GM19239 (cell line): ENCODE results near the gene ZNF219.
A peak's percentile ranks its signal among the peaks of the same experiment; 100 is the strongest.

Experiments used
- DNase-seq: peaks from one replicate; pipeline ENCODE4 v3.0.0; 2011; ENCODE audit warnings: low spot score; ENCODE audit not compliant: insufficient read length
- FAIRE-seq: peaks from 2 replicates; lab custom pipeline; 2011; peaks lifted over from hg19 to GRCh38; lab: Jason Lieb, UNC

The ZNF219 gene

DNA sequence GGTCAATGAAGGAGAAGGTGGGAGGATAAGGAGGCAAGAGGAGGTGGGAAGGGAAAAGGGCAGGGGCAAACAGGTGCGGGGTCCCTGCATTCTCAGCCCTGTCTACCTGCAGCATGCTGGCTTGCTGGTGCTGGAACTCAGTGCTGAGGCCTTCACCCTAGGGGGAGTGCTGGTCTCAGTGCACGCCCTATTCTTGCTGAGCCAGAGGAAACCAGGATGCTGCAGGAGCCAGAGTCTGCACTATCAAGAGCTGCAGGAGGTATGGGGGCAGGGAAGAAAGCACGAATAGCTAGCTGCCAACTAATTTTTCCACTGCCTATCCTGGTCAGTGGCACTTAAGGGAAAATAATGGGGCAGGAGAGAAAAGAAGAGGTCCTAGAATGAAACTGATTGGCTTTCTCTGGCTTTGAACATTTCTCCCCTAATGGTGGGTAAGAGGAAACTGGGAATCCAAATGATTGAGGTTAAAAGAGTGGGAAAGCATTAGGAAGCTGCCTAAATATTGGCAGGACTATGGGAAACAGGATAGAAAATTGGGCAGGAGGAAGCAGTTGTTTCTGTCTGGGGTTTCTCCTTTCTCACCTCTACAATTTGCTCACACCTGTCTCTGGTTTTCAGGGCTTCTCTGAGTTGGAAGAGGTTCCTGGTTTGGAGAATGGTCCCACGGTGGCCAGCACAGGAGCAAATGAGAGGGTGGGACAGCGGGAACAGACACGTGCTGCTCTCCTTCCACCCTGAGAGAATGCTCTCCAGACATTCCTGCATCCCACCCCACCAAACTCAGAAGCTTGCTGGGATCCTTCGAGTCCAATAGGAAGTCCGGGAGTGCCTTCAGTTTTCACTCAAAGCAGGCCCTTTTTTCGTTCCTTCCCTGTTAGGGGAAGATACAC, 4.3 kb upstream of the ZNF219 start:
- DNase-seq: peak; percentile 4
- FAIRE-seq: no peak

DNA sequence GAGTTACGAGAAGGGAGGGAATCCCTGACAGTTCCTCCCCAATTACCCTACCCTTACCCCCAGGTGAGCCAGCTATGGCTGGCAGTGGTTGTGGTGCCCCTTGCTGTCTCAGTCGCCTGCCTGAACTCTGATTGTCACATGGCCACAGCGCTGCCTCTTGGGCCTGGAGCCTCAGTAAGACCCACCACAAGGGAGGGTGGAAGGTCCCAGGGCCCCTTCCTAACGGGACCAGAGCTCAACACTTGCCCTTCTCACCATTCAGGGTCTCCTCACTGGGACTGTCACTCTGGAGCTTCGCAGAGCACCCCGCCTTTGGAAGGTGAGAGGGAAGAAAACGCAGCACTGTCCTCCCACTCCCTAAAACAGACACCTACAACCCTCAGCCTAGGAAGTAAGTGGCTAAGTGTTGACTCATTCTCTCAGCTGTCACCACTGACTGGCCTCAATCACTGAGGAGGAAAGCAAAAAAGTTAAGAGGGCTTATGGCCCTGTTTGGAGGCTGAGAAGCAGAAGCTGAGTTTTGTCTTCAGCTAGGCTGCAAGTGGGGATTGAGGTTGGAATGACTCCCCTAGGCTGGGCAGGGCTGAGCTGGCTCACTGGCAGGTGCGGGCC, 3.5 kb upstream of the ZNF219 start:
- DNase-seq (no peak), FAIRE-seq (no peak)

DNA sequence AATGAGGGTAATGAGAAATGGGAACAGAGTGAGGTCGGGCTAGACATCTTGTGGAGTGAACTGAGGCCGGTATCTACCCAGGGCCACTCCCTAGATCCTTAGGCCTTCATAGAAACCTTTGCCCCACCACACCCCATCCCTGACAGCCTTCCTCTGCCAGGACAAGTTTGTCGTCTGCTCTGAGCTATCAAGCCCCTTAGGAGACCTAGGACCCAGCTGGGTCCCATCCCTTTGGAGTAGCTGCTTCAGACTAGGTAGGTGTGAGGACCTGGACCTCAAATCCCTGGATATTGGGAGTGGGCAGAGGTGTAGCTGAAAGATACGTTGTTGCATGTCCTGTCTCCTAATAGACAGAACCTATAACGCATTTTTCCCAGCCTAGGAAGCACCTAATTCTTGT, 2.5 kb upstream of the ZNF219 start, which contains the start of gene TMEM253:
TSS of gene TMEM253 (plus strand) at position 136 of the 400 bp plus-strand sequence. CDS start 278 bp downstream, outside the sequence.
- DNase-seq (no peak), FAIRE-seq (no peak)

DNA sequence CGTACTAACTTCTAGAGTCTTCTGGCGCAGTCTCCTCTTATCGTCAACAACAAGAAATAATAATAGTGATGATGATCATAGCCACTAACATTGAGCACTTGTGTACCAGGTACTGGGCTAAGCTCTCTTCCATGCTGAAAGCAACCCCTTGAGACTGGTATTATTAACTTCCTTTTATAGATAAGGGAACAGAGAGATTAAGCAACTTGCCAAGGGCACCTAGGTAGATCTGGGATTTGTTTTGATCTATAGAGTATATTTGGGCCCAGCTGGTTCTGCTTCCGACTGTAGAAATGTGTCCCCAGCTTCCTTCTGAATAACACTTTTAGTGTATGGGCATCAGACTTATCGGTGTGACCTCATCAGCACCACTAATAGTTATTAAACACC, 1.1 kb upstream of the ZNF219 start:
- FAIRE-seq: no peak

DNA sequence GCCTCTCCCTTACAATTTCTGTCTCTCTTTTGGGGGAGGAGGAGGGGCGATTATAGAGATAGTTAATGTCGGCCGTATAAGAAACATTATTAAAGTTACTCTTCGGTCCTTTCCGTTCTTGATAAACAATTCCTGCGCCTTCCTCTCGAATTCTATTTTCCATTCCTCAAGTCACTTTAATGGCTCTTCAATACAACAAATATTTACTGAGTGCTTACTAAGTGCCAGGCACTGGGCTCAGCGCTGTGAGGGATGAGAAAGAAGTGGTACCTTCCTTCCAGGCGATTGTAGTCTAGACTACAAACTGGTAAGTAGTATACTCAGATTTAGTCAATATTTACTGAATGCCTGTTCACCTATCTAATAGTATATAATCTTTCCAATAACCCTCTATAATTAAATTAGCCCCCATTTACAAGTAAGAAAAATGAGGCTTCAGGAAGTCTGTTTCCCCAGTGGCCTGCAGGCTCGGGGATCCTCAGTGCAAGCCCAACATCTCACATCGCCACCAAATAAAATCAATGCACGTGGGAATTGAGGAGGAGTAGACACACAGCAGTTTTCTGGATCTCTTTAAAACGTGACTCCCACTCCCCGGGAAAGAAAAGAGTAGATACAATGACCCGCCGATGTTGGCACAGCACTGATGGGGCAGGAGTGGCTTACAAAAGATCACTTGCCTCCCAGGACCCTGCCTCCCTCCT, 589 bp upstream of the ZNF219 start:
- DNase-seq: no peak

More for the DNA sequence above, 1.1 kb upstream of the ZNF219 start:
- DNase-seq: no peak

DNA sequence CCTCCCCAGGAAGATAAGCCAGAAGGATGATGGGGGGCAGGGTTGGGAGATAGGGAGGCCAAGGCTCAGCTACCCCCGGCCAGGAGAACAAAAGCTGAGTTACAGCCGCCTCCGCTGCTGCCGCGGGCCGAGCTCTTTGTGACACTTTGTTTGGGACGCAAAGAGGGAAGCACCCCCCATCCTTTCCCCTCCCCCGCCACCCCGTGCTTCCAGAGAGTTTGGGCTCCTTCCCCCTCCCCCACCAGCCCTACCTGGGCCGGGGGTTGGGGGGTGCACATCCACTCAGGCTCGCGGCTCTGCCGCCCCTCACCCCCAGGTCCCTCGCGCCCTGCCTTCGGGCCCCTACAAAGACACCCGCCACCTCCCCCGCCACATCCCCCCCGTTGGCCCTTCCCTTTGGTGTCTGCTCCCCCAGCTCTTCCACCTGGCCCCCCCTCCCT, 799 bp downstream of the ZNF219 start:
- FAIRE-seq: no peak
- DNase-seq: peak; percentile 6

More for the DNA sequence above, 589 bp upstream of the ZNF219 start:
- no peak for FAIRE-seq

DNA sequence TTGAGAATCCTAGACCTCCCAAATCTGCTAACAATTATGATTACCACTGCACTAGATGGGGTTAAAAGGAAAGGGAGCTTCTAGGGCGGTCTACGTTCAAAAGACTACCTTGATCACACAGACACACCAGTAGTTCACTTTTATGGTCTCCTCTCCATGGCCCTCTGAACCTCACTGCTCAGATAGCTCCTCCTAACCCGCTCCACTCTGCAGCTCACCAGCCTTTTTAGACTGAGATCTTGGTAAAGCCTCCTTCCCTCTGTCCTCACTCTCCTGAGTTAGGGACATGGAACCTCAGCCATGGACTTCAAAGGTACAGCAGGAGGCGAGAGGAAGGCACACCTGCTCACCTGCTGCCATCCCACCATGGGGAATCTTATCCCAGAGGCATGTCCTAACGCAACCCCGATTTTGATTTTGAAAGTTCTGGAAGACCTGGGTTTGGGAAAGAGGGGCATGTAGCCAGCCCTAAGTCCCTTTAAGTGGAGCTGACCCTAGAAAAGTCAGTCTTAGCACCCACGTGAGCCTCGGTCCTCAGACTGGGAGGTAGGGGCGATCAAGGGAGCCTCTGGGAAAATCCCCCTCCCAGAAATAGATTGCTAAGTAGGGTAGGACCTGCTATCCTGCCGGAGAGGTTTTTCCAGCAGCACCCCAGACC, 1.3 kb downstream of the ZNF219 start:
- FAIRE-seq (no peak), DNase-seq (peak; percentile 4)

DNA sequence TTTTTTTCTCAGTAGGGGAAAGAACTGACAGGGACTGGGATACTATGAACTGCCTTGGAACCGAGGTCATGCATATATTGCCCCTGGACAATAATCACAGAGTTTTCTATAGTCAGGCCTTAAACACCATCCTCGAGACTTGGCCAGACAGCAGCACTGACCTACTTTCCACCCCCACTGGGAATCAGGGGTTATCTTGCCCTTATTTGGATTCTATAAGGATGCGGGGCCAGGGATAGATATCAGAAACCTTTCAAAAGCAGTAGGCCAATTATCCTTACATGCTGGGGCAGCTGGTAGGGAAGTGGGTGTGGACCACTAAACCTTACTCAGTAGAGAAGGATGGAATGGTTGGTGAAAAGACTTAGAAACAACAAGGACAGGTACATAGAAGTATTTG, 2.0 kb downstream of the ZNF219 start:
- FAIRE-seq: no peak
- peak; percentile 1 for DNase-seq

DNA sequence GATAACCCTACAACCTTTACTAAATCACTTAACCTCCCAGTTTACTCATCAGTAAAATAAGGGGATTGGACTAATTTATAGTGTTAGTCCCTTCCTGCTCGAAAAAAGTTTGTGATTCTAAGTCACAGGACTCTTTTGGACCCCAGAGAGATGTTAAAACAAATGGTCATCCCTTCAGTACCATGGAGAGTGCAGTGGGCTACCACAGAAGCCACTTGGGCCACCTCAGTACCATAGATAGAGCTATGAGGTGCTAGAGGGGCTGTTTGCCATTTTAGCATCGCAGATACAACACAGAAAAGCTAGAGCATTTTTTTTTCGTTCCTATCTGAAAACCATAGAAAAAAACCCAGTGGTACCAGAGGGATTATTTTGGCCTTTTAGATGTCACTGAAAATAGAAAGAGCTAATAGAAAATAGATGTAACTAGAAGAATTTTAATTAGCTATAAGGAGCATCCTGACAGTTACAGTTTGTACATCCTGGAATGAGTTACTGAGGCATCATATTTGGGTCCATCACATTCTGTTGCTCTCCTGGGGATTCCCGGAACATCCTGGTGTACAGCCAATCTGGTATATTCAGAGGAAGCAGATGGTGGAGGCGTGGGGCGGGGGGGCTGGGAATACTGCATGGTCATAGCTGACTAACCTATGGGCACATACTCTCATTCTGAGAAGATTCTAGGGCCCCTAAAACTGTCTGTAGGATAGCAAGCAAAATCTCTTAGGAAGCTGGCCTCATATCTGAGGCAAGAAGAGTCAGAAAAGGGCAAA, 2.8 kb downstream of the ZNF219 start:
- FAIRE-seq (no peak), DNase-seq (no peak)

DNA sequence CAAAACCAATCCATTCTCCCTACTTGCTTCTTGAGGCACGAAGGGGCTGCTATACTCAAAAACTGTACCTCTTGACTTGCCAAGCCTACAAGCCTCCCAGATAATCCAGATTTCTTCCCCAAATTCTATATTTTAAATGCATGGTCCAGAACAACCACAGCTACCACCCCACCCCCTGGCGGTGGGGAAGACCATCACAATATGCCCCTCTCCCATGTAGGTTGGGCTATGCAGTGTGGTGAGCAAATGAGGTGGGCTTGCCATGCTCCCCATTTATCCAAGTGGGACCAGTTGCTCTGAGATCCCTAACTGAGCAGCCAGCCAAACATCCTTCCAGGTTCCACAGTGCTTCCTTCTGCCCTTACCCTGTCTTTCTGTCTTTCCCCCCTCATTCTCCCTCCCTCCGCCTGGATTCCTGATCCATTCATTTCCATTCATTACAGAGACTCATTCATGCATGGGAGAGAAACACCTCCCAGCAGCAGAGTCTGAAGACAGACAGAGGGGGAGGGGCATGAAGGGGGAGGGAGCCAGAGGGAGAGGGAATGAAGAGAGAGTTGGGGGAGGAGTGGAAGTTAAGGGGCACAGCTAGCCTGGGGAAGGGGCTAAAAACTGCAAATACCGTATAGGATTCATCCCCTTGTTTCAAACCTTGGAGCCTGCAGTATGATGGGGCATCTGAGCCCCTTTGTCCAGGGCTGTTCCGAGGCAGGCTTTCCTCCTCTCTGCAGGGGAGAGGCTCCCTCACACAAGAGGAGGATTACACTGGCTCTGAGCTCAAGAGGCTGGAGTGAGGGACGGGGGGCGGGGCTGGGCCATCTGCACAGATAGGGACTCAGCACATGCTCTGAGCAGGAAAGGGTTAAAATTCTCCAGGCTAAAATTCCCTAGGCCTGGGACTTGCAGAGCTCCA, 4.4 kb downstream of the ZNF219 start:
- FAIRE-seq: no peak
- no peak for DNase-seq

DNA sequence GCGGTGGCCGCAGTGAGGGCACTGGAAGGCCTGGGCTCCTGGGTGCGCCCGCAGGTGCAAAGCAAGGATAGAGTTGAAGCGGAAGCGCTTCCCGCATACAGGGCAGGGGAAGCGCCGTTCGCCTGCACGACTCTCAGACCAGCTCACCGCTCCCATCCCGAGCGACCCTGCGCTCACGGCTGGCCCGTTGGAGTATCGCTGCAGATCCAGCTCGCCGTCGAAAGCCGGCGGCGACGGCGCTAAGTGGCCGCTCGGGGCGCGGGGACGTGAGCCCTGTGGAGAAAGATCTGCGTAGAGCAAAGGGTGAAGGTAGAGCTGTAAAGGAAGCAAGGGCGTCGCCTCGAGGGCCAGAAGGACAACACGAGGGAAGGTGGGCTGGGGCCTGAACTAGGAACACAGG, 5.4 kb downstream of the ZNF219 start:
- no peak for DNase-seq
- no peak for FAIRE-seq

DNA sequence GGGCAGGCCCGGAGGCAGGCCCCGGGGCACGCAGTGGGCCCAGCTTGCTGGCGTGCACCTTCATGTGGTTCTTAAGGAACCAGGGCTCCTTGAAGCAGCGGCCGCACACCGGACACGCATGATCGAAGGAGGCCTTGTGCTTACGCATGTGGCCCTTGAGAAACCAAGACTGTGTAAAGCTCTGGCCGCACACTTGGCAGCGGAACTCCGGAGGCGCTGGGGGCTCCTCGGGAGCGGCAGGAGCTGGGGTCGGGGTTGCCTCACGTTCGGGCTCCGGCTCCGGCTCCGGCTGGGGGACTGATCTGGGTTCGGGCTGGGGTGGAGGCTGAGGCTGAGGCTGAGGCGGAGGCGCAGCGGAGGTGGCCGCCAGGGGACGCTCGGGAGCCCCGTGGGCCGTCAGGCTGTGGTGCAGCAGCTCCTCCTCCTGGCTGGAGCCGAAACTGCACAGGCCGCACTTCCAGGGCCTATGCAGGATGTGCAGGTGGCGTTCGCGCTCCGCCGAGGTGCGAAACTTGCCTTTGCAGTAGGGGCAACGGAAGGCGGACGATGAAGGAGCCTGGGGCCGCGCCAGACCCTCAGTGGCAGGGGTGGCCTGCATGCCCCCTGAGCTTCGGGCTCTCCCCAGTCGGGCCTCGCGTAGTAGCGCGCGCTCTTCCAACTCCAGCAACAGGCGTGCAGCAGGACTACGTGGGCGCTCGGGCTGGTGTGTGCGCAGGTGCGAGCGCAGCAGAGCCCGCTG, 6.0 kb downstream of the ZNF219 start:
- DNase-seq (peak; percentile 99), FAIRE-seq (peak; percentile 54)

DNA sequence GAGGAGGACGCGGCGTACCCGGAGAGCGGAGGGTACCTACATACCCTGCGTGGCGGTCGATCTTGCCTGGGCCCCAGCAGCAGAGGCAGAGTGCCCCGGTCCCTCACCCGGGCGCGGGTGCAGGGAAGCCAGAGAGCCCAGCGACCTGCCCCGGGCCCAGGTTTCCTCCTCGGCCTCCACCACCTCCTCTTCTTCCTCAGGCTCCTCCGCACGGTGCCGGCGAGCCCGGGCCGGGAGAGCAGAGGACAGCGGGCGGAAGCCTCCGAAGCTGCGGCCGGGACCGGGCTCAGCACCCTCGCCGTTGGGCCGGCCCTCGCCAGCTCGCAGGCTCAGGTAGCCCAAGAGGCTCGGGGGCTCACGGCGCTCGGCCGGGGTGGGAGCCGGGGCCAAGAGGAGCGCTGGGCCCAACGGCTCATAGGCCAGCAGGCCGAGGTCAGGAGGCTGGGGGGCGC, 6.6 kb downstream of the ZNF219 start:
- no peak for FAIRE-seq

DNA sequence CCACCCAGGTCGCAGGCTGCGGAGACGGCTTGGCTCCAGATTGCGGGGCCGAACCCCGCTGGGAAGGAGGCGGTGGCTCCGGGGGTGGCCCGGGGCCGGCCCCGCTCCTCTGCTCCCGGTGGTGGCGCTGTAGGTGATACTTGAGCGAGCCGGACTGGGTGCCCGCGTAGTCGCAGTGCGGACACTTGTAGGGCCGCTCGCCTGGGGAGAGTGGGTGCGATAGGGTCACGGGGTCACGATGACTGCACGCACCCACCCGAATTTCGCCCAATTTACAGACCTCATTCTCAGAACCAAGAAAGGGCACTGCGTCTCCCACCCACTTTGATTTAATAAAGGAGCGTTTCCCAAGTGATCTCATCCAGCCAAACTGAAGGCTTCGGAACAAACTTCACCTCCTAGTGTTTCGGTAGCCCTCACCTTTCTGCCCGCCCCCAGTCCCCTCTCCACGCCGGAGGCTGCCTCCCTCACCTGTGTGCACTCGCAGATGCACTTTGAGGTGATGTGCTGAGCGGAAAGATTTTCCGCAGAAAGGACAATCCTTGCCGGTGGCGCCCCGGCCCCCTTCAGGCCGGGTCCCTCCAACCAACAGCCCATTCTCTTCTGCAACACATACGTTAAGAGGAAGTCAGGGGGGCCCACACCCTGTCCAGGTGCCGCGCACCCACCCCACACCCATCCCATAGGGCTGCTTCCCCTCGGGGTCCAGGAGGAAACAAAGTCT, 7.4 kb downstream of the ZNF219 start:
- FAIRE-seq: no peak

More for the DNA sequence above, 6.6 kb downstream of the ZNF219 start:
- DNase-seq: no peak

DNA sequence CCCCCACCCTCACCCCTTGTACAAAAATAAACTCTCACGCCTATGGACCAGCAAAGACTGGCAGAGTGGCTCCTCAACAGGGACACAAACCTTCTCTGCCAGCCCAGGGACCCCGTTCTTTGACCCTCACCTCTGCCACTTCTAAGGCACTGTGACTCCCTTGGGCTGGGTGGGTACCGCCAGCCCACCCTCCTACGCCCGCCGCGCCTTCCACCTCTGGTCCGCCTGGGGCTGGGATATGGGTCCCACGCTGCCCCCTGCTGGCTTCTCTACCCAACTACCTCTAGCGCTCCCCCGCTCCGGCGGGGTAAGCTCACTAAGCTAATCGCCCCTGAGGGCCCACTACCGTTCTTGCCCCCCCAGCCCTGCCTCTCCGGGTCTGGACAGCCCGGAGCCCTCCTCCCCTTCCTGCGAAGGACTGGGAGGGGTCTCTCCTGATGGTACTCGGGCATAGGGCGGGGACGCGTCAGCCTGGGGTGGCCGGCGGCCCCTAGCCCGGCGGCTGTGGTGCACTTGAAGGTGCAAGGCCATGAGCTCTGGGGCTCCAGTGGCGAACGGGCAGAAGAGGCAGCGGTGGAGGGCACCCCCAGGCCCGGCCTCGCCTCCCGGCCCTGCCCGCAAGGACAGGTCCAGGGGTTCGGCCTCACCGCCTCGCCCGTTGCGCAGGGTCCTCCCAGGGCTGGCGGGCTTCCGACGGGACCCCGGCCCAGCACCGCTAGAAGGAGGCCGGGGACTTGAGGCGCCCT, 8.1 kb downstream of the ZNF219 start:
- FAIRE-seq (no peak), DNase-seq (no peak)

More for the DNA sequence above, 7.4 kb downstream of the ZNF219 start:
- no peak for DNase-seq

DNA sequence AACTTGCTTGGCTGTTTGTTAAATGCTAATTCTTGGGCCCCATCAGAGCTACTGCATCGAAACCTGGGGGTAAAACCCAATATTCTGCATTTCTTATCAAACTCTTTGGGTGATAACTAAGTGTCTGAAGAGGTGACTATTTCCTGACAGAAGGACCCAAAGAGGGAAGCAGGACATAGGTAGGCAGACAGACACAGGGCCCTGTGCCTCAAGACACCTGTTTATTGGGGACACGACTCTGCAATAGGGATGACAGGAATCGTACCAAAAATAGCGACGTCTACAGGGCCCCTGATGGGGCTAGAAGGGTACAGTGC, 8.6 kb downstream of the ZNF219 start:
- DNase-seq (no peak), FAIRE-seq (no peak)

DNA sequence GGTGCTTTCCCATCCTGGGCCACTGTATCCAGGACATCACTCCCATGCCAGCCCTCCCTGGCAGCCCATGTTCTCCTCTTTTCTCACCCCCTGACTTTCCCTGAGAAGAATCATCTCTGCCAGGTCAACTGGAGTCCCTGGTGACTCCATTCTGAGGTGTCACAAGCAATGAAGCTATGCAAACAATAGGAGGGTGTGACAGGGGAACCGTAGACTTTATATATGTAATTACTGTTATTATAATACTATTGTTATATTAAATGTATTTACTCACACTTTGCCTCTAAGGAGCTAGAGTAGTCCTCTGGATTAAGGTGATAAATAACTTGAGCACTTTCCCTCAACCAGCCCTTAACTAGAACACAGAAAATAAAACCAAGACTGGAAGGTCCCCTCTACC, 9.2 kb downstream of the ZNF219 start:
- no peak for FAIRE-seq
- DNase-seq: no peak
